ENCODE data around the gene GSAP.
A peak's percentile ranks its signal among the peaks of the same experiment; 100 is the strongest.
"Not testable (repeated sequence)": the region's sequence is repeated elsewhere in the genome, so short reads cannot be mapped to it uniquely, and the experiment has no call there.

The GSAP gene

GRCh38 chr7:77281780-77282478 lies 134.2 kb downstream of the GSAP start:
- DNase-seq: no peak

GRCh38 chr7:77276120-77276519 lies 140.0 kb downstream of the GSAP start:
- DNase-seq: peak; percentile 46 to 63

GRCh38 chr7:77275663-77276062 lies 140.5 kb downstream of the GSAP start:
- not testable (repeated sequence) for DNase-seq

GRCh38 chr7:77271766-77272165 lies 144.4 kb downstream of the GSAP start:
- no peak for DNase-seq

GRCh38 chr7:77270094-77270480 lies 146.1 kb downstream of the GSAP start:
- no peak for DNase-seq

GRCh38 chr7:77269360-77270093 lies 146.6 kb downstream of the GSAP start:
- DNase-seq: peak in 1 of 2 experiments; percentile 15

- DNase-seq: no peak
Measured at GRCh38 chr7:77266291-77266794, 149.8 kb downstream of the GSAP start.

- DNase-seq: no peak
Measured at GRCh38 chr7:77265666-77266065, 150.5 kb downstream of the GSAP start.

GRCh38 chr7:77262316-77262715 lies 153.8 kb downstream of the GSAP start:
- DNase-seq: peak in 1 of 2 experiments; percentile 7
